ENCODE data around the gene SF1.

- TF ChIP-seq CTCF (conservative IDR thresholded peaks at IDR 0.05; ENCODE audit: low read depth, low read length) (no peak), EZH2 (IDR thresholded peaks at IDR 0.05; ENCODE audit: borderline replicate concordance, low read depth, low read length, poor library complexity, severe bottlenecking) (no peak)
Measured at GRCh38 chr11:64739871-64740270, 38.5 kb downstream of the SF1 start.
